CD14-positive monocyte (primary cell): ENCODE measurements around the gene DNAH14. TPM values are rescaled to one million over a fixed set of nuclear protein-coding genes. Genes with fewer than 3 reads are reported as not detected.

Experiments
- DNase-seq, 3 donors: peaks; one replicate each; pipeline ENCODE4 v3.0.0-alpha.2; 2011 to 2022
- H2AFZ ChIP-seq: 2 replicates; pipeline ENCODE4 v1.6.0; 2012; ENCODE audit warnings: mild to moderate bottlenecking, low read depth, low read length, inconsistent platforms; ENCODE audit not compliant: insufficient read depth, poor library complexity, severe bottlenecking
- H3K27ac ChIP-seq, 2 donors: 1 replicate in 1 of 2; 2 replicates in 1 of 2; pipeline ENCODE4 v1.5.1; 2012 to 2013; ENCODE audit warnings: low read length in 2 of 2, control low read depth in 1 of 2, inconsistent platforms in 1 of 2, low read depth in 1 of 2, mild to moderate bottlenecking in 1 of 2
- H3K27me3 ChIP-seq, 2 donors: one replicate each; pipeline versions ENCODE4 v1.6.0 to v1.6.1; 2011 to 2013; ENCODE audit warnings: low read length in 2 of 2; ENCODE audit not compliant: control insufficient read depth in 2 of 2, insufficient read depth in 2 of 2
- H3K36me3 ChIP-seq, 2 donors: replicated peaks in 1 of 2; 1 replicate in 1 of 2; 2 replicates in 1 of 2; pipeline versions ENCODE4 v1.5.1 to v1.6.1; 2012 to 2013; ENCODE audit warnings: low read length in 2 of 2, control low read depth in 1 of 2, inconsistent platforms in 1 of 2, mild to moderate bottlenecking in 1 of 2; ENCODE audit not compliant: insufficient read depth in 2 of 2, control insufficient read depth in 1 of 2
- H3K4me1 ChIP-seq, 2 donors: 1 replicate in 1 of 2; 2 replicates in 1 of 2; pipeline versions ENCODE4 v1.5.1 to v1.6.1; 2012 to 2013; ENCODE audit warnings: low read length in 2 of 2, control low read depth in 1 of 2, inconsistent platforms in 1 of 2, mild to moderate bottlenecking in 1 of 2, moderate library complexity in 1 of 2; ENCODE audit not compliant: insufficient read depth in 2 of 2, control insufficient read depth in 1 of 2
- H3K4me2 ChIP-seq: replicated peaks from 2 replicates; pipeline ENCODE3; 2012; ENCODE audit warnings: low read length, moderate library complexity, mild to moderate bottlenecking; ENCODE audit not compliant: poor library complexity, severe bottlenecking; ENCODE audit errors: extremely low read depth
- H3K4me3 ChIP-seq, 3 experiments: fragments of 200-600 bp in 1 of 3; sonication (generic) in 1 of 3; replicated peaks in 1 of 3; 1 replicate in 2 of 3; 2 replicates in 1 of 3; pipeline ENCODE4 v1.5.1; 2011 to 2013; ENCODE audit warnings: low read length in 3 of 3, mild to moderate bottlenecking in 3 of 3, control low read depth in 2 of 3, low read depth in 2 of 3, inconsistent platforms in 1 of 3, moderate library complexity in 1 of 3
- H3K79me2 ChIP-seq: 2 replicates; pipeline ENCODE4 v1.6.0; 2012; ENCODE audit warnings: mild to moderate bottlenecking, control low read depth, inconsistent platforms, low read length, moderate library complexity; ENCODE audit not compliant: insufficient read depth
- H3K9ac ChIP-seq: 2 replicates; pipeline ENCODE4 v1.6.0; 2017; ENCODE audit warnings: low read length, mild to moderate bottlenecking; ENCODE audit not compliant: insufficient read depth, poor library complexity, severe bottlenecking
- H3K9me3 ChIP-seq, 2 donors: replicated peaks in 1 of 2; 1 replicate in 1 of 2; 2 replicates in 1 of 2; pipeline versions ENCODE4 v1.5.1 to v1.6.1; 2012 to 2013; ENCODE audit warnings: low read length in 2 of 2, control low read depth in 1 of 2; ENCODE audit not compliant: control insufficient read depth in 1 of 2, insufficient read depth in 1 of 2
- H4K20me1 ChIP-seq: 2 replicates; pipeline ENCODE4 v1.6.0; 2012; ENCODE audit warnings: mild to moderate bottlenecking, low read length, control low read depth, moderate library complexity; ENCODE audit not compliant: insufficient read depth
- H3K27ac Mint-ChIP-seq, 7 donors: one replicate each; pipeline ENCODE4 v1.8.0; 2020; ENCODE audit warnings: mild to moderate bottlenecking in 7 of 7, mixed read lengths in 7 of 7, moderate library complexity in 6 of 7, inconsistent platforms in 2 of 7
- H3K27me3 Mint-ChIP-seq, 3 donors: one replicate each; pipeline ENCODE4 v1.8.0; 2021 to 2022; ENCODE audit warnings: low read depth in 3 of 3, mild to moderate bottlenecking in 3 of 3, mixed read lengths in 3 of 3, moderate library complexity in 3 of 3, inconsistent platforms in 1 of 3
- H3K36me3 Mint-ChIP-seq, 2 donors: one replicate each; pipeline ENCODE4 v1.8.0; 2020; ENCODE audit warnings: mixed read lengths in 2 of 2, inconsistent platforms in 1 of 2, mild to moderate bottlenecking in 1 of 2
- H3K4me1 Mint-ChIP-seq: one replicate; pipeline ENCODE4 v1.8.0; 2020; ENCODE audit warnings: mild to moderate bottlenecking, mixed read lengths
- H3K4me3 Mint-ChIP-seq, 2 donors: one replicate each; pipeline ENCODE4 v1.8.0; 2020; ENCODE audit warnings: mild to moderate bottlenecking in 2 of 2, mixed read lengths in 2 of 2, moderate library complexity in 1 of 2
- H3K9me3 Mint-ChIP-seq, 7 donors: one replicate each; pipeline ENCODE4 v1.8.0; 2020 to 2022; ENCODE audit warnings: mixed read lengths in 7 of 7, mild to moderate bottlenecking in 6 of 7, moderate library complexity in 6 of 7, inconsistent platforms in 2 of 7
- CTCF ChIP-seq: fragments of 200-600 bp; IDR thresholded peaks from one replicate; pipeline ENCODE4 v1.8.0; 2022; ENCODE audit warnings: antibody characterized with exemption, mild to moderate bottlenecking
- WGBS: methylation state at CpG from one replicate; pipeline ENCODE4 v1.1.5; 2013; ENCODE audit warnings: missing lambda C conversion rate; ENCODE audit not compliant: insufficient coverage; 5-methylcytosine and 5-hydroxymethylcytosine counted together
- intact Hi-C, 2 donors: fragments of 100-400 bp; cut with micrococcal nuclease; formaldehyde crosslinking; loops; one replicate each; pipeline versions ENCODE4 v1.15.0 to v1.15.1; 2023
- polyA plus RNA-seq, 3 donors: library from polyadenylated mRNA; depleted of rRNA in 1 of 3; unstranded in 2 of 3; stranded (reverse) in 1 of 3; fragments of 300-500 nt in 2 of 3; fragments of >200 nt in 1 of 3; fragmentation: Illumina TruSeq in 2 of 3; gene quantifications; 1 replicate in 2 of 3; 2 replicates in 1 of 3; pipeline ENCODE4 v1.2.3, GENCODE V29; 2012 to 2021

DNAH14 gene
- polyA plus RNA-seq, 3 donors = 0.83 TPM; not detected in 2

GRCh38 chr1:225137976-225138375, 208.5 kb downstream of the DNAH14 start:
- no peaks in the 10 kb centered on the region for H3K79me2 ChIP-seq
- H3K4me1 Mint-ChIP-seq = no peaks in the 10 kb centered on the region
- H4K20me1 ChIP-seq = no peaks in the 10 kb centered on the region
- no peak overlapping the region for H3K9ac ChIP-seq
- H3K27ac ChIP-seq = no peak overlapping the region
- no peak for TF ChIP-seq CTCF
- H3K36me3 Mint-ChIP-seq = no peaks in the 10 kb centered on the region
- H3K27me3 Mint-ChIP-seq = no peaks in the 10 kb centered on the region
- no peaks in the 10 kb centered on the region for H3K4me1 ChIP-seq
- peaks cover 8 to 25% (median 19%) of the 10 kb centered on the region in 7 donors for H3K9me3 Mint-ChIP-seq
- no peak overlapping the region for H3K4me3 ChIP-seq
- H3K4me3 Mint-ChIP-seq = no peak overlapping the region
- no peaks in the 10 kb centered on the region for H3K27me3 ChIP-seq
- H3K9me3 ChIP-seq = peaks cover 0 to 10% of the 10 kb centered on the region in 2 donors
- H2AFZ ChIP-seq = no peak overlapping the region
- no peaks in the 10 kb centered on the region for H3K36me3 ChIP-seq
- no peak for DNase-seq
- no peak overlapping the region for H3K27ac Mint-ChIP-seq
- 94% methylated on average over 2 of the region's 3 CpGs for WGBS
- H3K4me2 ChIP-seq = no peak overlapping the region
- intact Hi-C loops = no loop called here

GRCh38 chr1:225143001-225143400, 213.5 kb downstream of the DNAH14 start:
- Histone ChIP-seq H2AFZ (no peak overlapping the region), H3K9ac (no peak overlapping the region), H3K4me3 (no peak overlapping the region), H3K27ac (no peak overlapping the region), H3K27me3 (no peaks in the 10 kb centered on the region), H4K20me1 (no peaks in the 10 kb centered on the region), H3K4me1 (no peaks in the 10 kb centered on the region), H3K4me2 (no peak overlapping the region), H3K79me2 (no peaks in the 10 kb centered on the region), H3K36me3 (no peaks in the 10 kb centered on the region), H3K9me3 (peaks cover 0 to 5% of the 10 kb centered on the region in 2 donors)
- Mint-ChIP-seq H3K4me1 (no peaks in the 10 kb centered on the region), H3K9me3 (peaks cover 0 to 6% (median 2%) of the 10 kb centered on the region in 7 donors), H3K27ac (no peak overlapping the region), H3K36me3 (no peaks in the 10 kb centered on the region), H3K4me3 (no peak overlapping the region), H3K27me3 (peaks cover 0 to 1% (median 0%) of the 10 kb centered on the region in 3 donors)
- no peak for TF ChIP-seq CTCF
- DNase-seq = no peak
- intact Hi-C loops = no loop called here
